Adipocyte (in vitro differentiated cells): ENCODE results near the gene DLGAP1.

Experiments used
- DNase-seq: peaks from one replicate; pipeline ENCODE4 v3.0.0-alpha.2; 2015; ENCODE audit warnings: low read depth
- H3K27me3 ChIP-seq: replicated peaks from 2 replicates; pipeline ENCODE4 v1.7.0; 2013; ENCODE audit warnings: mild to moderate bottlenecking, low read length, moderate library complexity; ENCODE audit not compliant: control insufficient read depth, insufficient read depth
- H3K36me3 ChIP-seq: 2 replicates; pipeline ENCODE4 v1.7.0; 2013; ENCODE audit warnings: low read length, mild to moderate bottlenecking, moderate library complexity; ENCODE audit not compliant: control insufficient read depth, insufficient read depth, severe bottlenecking
- H3K4me1 ChIP-seq: 2 replicates; pipeline ENCODE4 v1.7.0; 2013; ENCODE audit warnings: mild to moderate bottlenecking, low read length, moderate library complexity; ENCODE audit not compliant: control insufficient read depth, insufficient read depth
- H3K4me3 ChIP-seq: 2 replicates; pipeline ENCODE4 v1.7.0; 2013; ENCODE audit warnings: mild to moderate bottlenecking, low read length, moderate library complexity
- H3K9ac ChIP-seq: 2 replicates; pipeline ENCODE4 v1.7.0; 2013; ENCODE audit warnings: mild to moderate bottlenecking, low read length, moderate library complexity
- H3K9me3 ChIP-seq: 2 replicates; pipeline ENCODE4 v1.7.0; 2013; ENCODE audit warnings: mild to moderate bottlenecking, low read length, moderate library complexity; ENCODE audit not compliant: control insufficient read depth

Gene DLGAP1

GRCh38 chr18:4385876-4386275 is 69.2 kb downstream of the DLGAP1 start:
- H3K4me3 ChIP-seq = no peak overlapping the region
- no peaks in the 10 kb centered on the region for H3K4me1 ChIP-seq
- H3K9ac ChIP-seq = no peak overlapping the region
- DNase-seq = no peak
- H3K27me3 ChIP-seq = peaks cover 4% of the 10 kb centered on the region
- H3K9me3 ChIP-seq = no peaks in the 10 kb centered on the region
- no peaks in the 10 kb centered on the region for H3K36me3 ChIP-seq

- H3K36me3 ChIP-seq = no peaks in the 10 kb centered on the region
- no peak for DNase-seq
- no peaks in the 10 kb centered on the region for H3K4me1 ChIP-seq
- no peak overlapping the region for H3K4me3 ChIP-seq
- H3K27me3 ChIP-seq = peaks cover 4% of the 10 kb centered on the region
- H3K9ac ChIP-seq = no peak overlapping the region
- H3K9me3 ChIP-seq = no peaks in the 10 kb centered on the region
These were observed 70.2 kb downstream of the DLGAP1 start for GRCh38 chr18:4384932-4385331.

- H3K36me3 ChIP-seq = no peaks in the 10 kb centered on the region
- no peak for DNase-seq
- no peaks in the 10 kb centered on the region for H3K4me1 ChIP-seq
- H3K27me3 ChIP-seq = no peaks in the 10 kb centered on the region
- no peak overlapping the region for H3K9ac ChIP-seq
- no peaks in the 10 kb centered on the region for H3K9me3 ChIP-seq
- no peak overlapping the region for H3K4me3 ChIP-seq
These were observed 80.5 kb downstream of the DLGAP1 start for GRCh38 chr18:4374564-4374963.

GRCh38 chr18:4369705-4370104 is 85.4 kb downstream of the DLGAP1 start:
- no peak overlapping the region for H3K9ac ChIP-seq
- H3K4me1 ChIP-seq = no peaks in the 10 kb centered on the region
- no peak overlapping the region for H3K4me3 ChIP-seq
- no peaks in the 10 kb centered on the region for H3K27me3 ChIP-seq
- no peak for DNase-seq
- no peaks in the 10 kb centered on the region for H3K36me3 ChIP-seq
- no peaks in the 10 kb centered on the region for H3K9me3 ChIP-seq

- Histone ChIP-seq H3K27me3 (no peaks in the 10 kb centered on the region), H3K36me3 (no peaks in the 10 kb centered on the region), H3K4me1 (no peaks in the 10 kb centered on the region), H3K9me3 (peaks cover 6% of the 10 kb centered on the region), H3K4me3 (no peak overlapping the region), H3K9ac (no peak overlapping the region)
- no peak for DNase-seq
These were observed 94.8 kb downstream of the DLGAP1 start for GRCh38 chr18:4360221-4360715.

- Histone ChIP-seq H3K4me3 (no peak overlapping the region), H3K4me1 (no peaks in the 10 kb centered on the region), H3K27me3 (peaks cover 3% of the 10 kb centered on the region), H3K9ac (no peak overlapping the region), H3K9me3 (peaks cover 6% of the 10 kb centered on the region), H3K36me3 (no peaks in the 10 kb centered on the region)
- DNase-seq = no peak
These were observed 96.5 kb downstream of the DLGAP1 start for GRCh38 chr18:4358618-4359017.

- Histone ChIP-seq H3K9me3 (no peaks in the 10 kb centered on the region), H3K36me3 (no peaks in the 10 kb centered on the region)
- DNase-seq = no peak
These were observed 97.5 kb downstream of the DLGAP1 start for GRCh38 chr18:4357579-4357978.

GRCh38 chr18:4356929-4357328 is 98.2 kb downstream of the DLGAP1 start:
- no peak overlapping the region for H3K4me3 ChIP-seq
- no peak for DNase-seq
- no peaks in the 10 kb centered on the region for H3K36me3 ChIP-seq
- H3K9me3 ChIP-seq = no peaks in the 10 kb centered on the region
- no peak overlapping the region for H3K9ac ChIP-seq
- no peaks in the 10 kb centered on the region for H3K4me1 ChIP-seq
- peaks cover 3% of the 10 kb centered on the region for H3K27me3 ChIP-seq

More at GRCh38 chr18:4357579-4357978, 97.5 kb downstream of the DLGAP1 start:
- no peak overlapping the region for H3K9ac ChIP-seq
- peaks cover 3% of the 10 kb centered on the region for H3K27me3 ChIP-seq
- no peaks in the 10 kb centered on the region for H3K4me1 ChIP-seq
- no peak overlapping the region for H3K4me3 ChIP-seq

GRCh38 chr18:4353853-4354418 is 101.2 kb downstream of the DLGAP1 start:
- Histone ChIP-seq H3K36me3 (no peaks in the 10 kb centered on the region), H3K4me1 (no peaks in the 10 kb centered on the region), H3K9me3 (no peaks in the 10 kb centered on the region), H3K4me3 (no peak overlapping the region), H3K27me3 (peaks cover 3% of the 10 kb centered on the region), H3K9ac (no peak overlapping the region)
- no peak for DNase-seq

GRCh38 chr18:4352746-4353551 is 102.2 kb downstream of the DLGAP1 start:
- Histone ChIP-seq H3K9me3 (no peaks in the 10 kb centered on the region), H3K4me1 (no peaks in the 10 kb centered on the region), H3K27me3 (peaks cover 3% of the 10 kb centered on the region), H3K9ac (no peak overlapping the region), H3K36me3 (no peaks in the 10 kb centered on the region), H3K4me3 (no peak overlapping the region)
- no peak for DNase-seq

- H3K27me3 ChIP-seq = peaks cover 3% of the 10 kb centered on the region
- H3K4me1 ChIP-seq = no peaks in the 10 kb centered on the region
- H3K4me3 ChIP-seq = no peak overlapping the region
- no peak for DNase-seq
- no peaks in the 10 kb centered on the region for H3K9me3 ChIP-seq
- no peak overlapping the region for H3K9ac ChIP-seq
- no peaks in the 10 kb centered on the region for H3K36me3 ChIP-seq
These were observed 104.1 kb downstream of the DLGAP1 start for GRCh38 chr18:4351005-4351404.
